Uterus (tissue), 4 donors: Measurements from ENCODE around the gene MLKL. TPM values are rescaled to one million over a fixed set of nuclear protein-coding genes. Genes with fewer than 3 reads are reported as not detected.

Experiments
- DNase-seq, 2 donors: peaks; one replicate each; pipeline ENCODE4 v3.0.0-alpha.2; 2019 to 2020
- H3K27ac ChIP-seq, 2 donors: fragments of 200-600 bp; sonication (generic); 1 replicate in 1 of 2; 2 replicates in 1 of 2; pipeline ENCODE4 v1.5.1; 2016 to 2018
- H3K27me3 ChIP-seq, 2 donors: fragments of 200-600 bp; sonication (generic); one replicate each; pipeline ENCODE4 v1.5.1; 2018 to 2019; ENCODE audit warnings: control low read depth in 1 of 2
- H3K36me3 ChIP-seq, 2 donors: fragments of 200-600 bp; sonication (generic); one replicate each; pipeline ENCODE4 v1.5.1; 2019; ENCODE audit warnings: control low read depth in 1 of 2
- H3K4me1 ChIP-seq, 2 donors: fragments of 200-600 bp; sonication (generic); one replicate each; pipeline ENCODE4 v1.5.1; 2018 to 2019; ENCODE audit warnings: control low read depth in 1 of 2
- H3K4me3 ChIP-seq, 2 donors: fragments of 200-600 bp; sonication (generic); 1 replicate in 1 of 2; 2 replicates in 1 of 2; pipeline ENCODE4 v1.5.1; 2018 to 2019; ENCODE audit warnings: mild to moderate bottlenecking in 1 of 2
- H3K9me3 ChIP-seq, 2 donors: fragments of 200-600 bp; sonication (generic); one replicate each; pipeline ENCODE4 v1.5.1; 2019; ENCODE audit warnings: control low read depth in 1 of 2
- CTCF ChIP-seq, 4 experiments: fragments of 200-600 bp in 2 of 4; fragments of 450-650 bp in 2 of 4; sonication (generic) in 2 of 4; IDR thresholded peaks; one replicate each; pipeline ENCODE4 v1.5.1; 2016 to 2019; ENCODE audit warnings: antibody characterized with exemption in 4 of 4, mild to moderate bottlenecking in 2 of 4, moderate library complexity in 1 of 4
- POLR2A ChIP-seq, 2 donors: fragments of 450-650 bp; IDR thresholded peaks; one replicate each; pipeline ENCODE4 v1.6.1; 2016; ENCODE audit warnings: antibody characterized with exemption in 2 of 2, mild to moderate bottlenecking in 1 of 2, moderate library complexity in 1 of 2
- intact Hi-C: fragments of 100-400 bp; cut with DNase I; formaldehyde crosslinking; loops from one replicate; pipeline ENCODE4 v1.15.1; 2023; ENCODE audit warnings: low total_unique reads
- total RNA-seq, 4 donors: library from RNA; depleted of rRNA in 3 of 4; stranded (reverse); fragments of >200 nt in 3 of 4; gene quantifications; one replicate each; pipeline versions ENCODE4 v1.1.0 to v1.2.4, GENCODE V29; 2014 to 2023
- donor health status: DM: yes; HTN: yes; CAD: no.

The MLKL gene
- total RNA-seq, 4 donors from 2014 or later: 3.8 to 19.4 (median 7.6) TPM

- no peaks in the 10 kb centered on the region for H3K9me3 ChIP-seq
- TF ChIP-seq POLR2A (IDR thresholded peaks at IDR 0.05) (no peak), CTCF (IDR thresholded peaks at IDR 0.05) (no peak)
- H3K4me3 ChIP-seq: peak overlapping the region; percentile 62 to 71
- H3K36me3 ChIP-seq: no peaks in the 10 kb centered on the region
- no peaks in the 10 kb centered on the region for H3K4me1 ChIP-seq
- no peak for DNase-seq
- H3K27me3 ChIP-seq: no peaks in the 10 kb centered on the region
- intact Hi-C loops: no loop called here
- peak overlapping the region; percentile 74 to 83 for H3K27ac ChIP-seq
Observed at GRCh38 chr16:74700116-74700437, 585 bp downstream of the MLKL start.

DNA sequence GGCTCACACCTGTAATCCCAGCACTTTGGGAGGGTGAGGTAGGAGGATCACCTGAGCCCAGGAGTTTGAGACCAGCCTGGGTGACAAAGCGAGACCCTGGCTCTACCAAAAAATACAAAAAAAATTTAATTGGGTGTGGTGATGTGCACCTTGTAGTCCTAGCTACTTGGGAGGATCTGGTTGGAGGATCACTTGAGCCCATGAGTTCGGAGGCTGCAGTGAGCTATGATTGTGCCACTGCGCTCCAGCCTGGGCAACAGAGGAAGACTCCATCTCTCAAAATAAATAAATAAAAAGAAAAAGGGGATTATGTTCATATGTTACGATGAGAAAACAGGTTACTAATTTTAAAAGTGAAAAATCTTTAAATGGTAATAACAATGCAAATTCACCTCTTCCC lies 996 bp downstream of the MLKL start:
- H3K27ac ChIP-seq: peak overlapping the region; percentile 74 to 83
- intact Hi-C loops: no loop called here
- H3K9me3 ChIP-seq: no peaks in the 10 kb centered on the region
- H3K27me3 ChIP-seq: no peaks in the 10 kb centered on the region
- H3K4me1 ChIP-seq: no peaks in the 10 kb centered on the region
- no peaks in the 10 kb centered on the region for H3K36me3 ChIP-seq
- no peak for TF ChIP-seq CTCF (IDR thresholded peaks at IDR 0.05)
- no peak for TF ChIP-seq POLR2A (IDR thresholded peaks at IDR 0.05)
- DNase-seq: no peak
- peak overlapping the region; percentile 62 to 71 for H3K4me3 ChIP-seq

- Histone ChIP-seq H3K36me3 (no peaks in the 10 kb centered on the region), H3K27me3 (no peaks in the 10 kb centered on the region), H3K27ac (no peak overlapping the region), H3K4me1 (no peaks in the 10 kb centered on the region), H3K9me3 (no peaks in the 10 kb centered on the region), H3K4me3 (no peak overlapping the region)
- TF ChIP-seq CTCF (IDR thresholded peaks at IDR 0.05) (no peak), POLR2A (IDR thresholded peaks at IDR 0.05) (no peak)
- no peak for DNase-seq
- intact Hi-C loops: no loop called here
Observed at GRCh38 chr16:74698222-74698621, 2.4 kb downstream of the MLKL start.

GRCh38 chr16:74695450-74696422 lies 4.9 kb downstream of the MLKL start:
- no peaks in the 10 kb centered on the region for H3K27me3 ChIP-seq
- TF ChIP-seq CTCF (IDR thresholded peaks at IDR 0.05): no peak
- peak in 1 of 2 donors; percentile 49 for TF ChIP-seq POLR2A (IDR thresholded peaks at IDR 0.05)
- peak; percentile 76 to 87 for DNase-seq
- intact Hi-C loops: no loop called here
- H3K4me3 ChIP-seq: peak overlapping the region; percentile 34 to 36
- H3K36me3 ChIP-seq: no peaks in the 10 kb centered on the region
- no peaks in the 10 kb centered on the region for H3K9me3 ChIP-seq
- no peaks in the 10 kb centered on the region for H3K4me1 ChIP-seq
- peak overlapping the region; percentile 27 to 70 for H3K27ac ChIP-seq

- Histone ChIP-seq H3K36me3 (no peaks in the 10 kb centered on the region), H3K9me3 (no peaks in the 10 kb centered on the region), H3K27me3 (no peaks in the 10 kb centered on the region), H3K4me3 (no peak overlapping the region), H3K27ac (no peak overlapping the region), H3K4me1 (no peaks in the 10 kb centered on the region)
- DNase-seq: no peak
- intact Hi-C loops: no loop called here
- TF ChIP-seq POLR2A (IDR thresholded peaks at IDR 0.05) (no peak), CTCF (IDR thresholded peaks at IDR 0.05) (no peak)
Observed at GRCh38 chr16:74691093-74691855, 9.4 kb downstream of the MLKL start.
